ENCODE results near the gene CDK2.

- TF ChIP-seq CTCF (conservative IDR thresholded peaks at IDR 0.05 in 1 of 2, IDR thresholded peaks at IDR 0.05 in 1 of 2; ENCODE audit: extremely low read depth in 1 of 2, insufficient read depth in 1 of 2, low read depth in 1 of 2, low read length in 2 of 2) (no peak), EZH2 (IDR thresholded peaks at IDR 0.05; ENCODE audit: borderline replicate concordance, low read length) (no peak)
Measured at GRCh38 chr12:55978393-55978792, 11.8 kb downstream of the CDK2 start.
